Keratinocyte (primary cell): ENCODE results near the gene SSX2IP.

Experiments used
- EZH2 ChIP-seq: IDR thresholded peaks from one replicate; pipeline ENCODE4 v1.6.1; 2012; ENCODE audit warnings: inconsistent platforms, mild to moderate bottlenecking, low read length, moderate library complexity
- TF ChIP-seq, protein P1 (sequence below), 3 experiments: IDR thresholded peaks in 1 of 3; conservative IDR thresholded peaks in 1 of 3; optimal IDR thresholded peaks in 1 of 3; 2 replicates in 2 of 3; 3 replicates in 1 of 3; pipeline versions ENCODE3 to v1.5.1; 2011; ENCODE audit warnings: low read length in 3 of 3, mild to moderate bottlenecking in 3 of 3, moderate library complexity in 2 of 3, control low read depth in 1 of 3, inconsistent platforms in 1 of 3; ENCODE audit not compliant: insufficient read depth in 2 of 3; ENCODE audit errors: extremely low read depth in 1 of 3

DNA sequence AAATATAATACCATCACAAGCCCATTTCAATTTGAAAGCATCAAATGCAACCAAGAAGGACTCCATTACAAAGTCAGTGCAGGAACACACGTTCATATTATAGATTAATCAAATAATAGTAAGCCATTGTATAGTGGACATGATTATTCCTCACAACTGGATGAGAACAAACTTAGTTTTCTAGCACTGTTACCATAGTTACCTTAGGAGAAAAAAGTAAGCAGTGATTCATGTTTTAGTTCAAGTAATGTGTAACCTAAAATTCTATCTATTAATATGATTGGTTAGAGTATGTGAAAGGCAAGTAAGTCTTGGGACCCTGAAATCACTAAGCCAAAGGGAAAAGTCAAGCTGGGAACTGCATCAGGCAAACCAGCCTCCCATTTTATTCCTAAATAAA lies 15.2 kb downstream of the SSX2IP start:
- TF ChIP-seq, protein P1, sequence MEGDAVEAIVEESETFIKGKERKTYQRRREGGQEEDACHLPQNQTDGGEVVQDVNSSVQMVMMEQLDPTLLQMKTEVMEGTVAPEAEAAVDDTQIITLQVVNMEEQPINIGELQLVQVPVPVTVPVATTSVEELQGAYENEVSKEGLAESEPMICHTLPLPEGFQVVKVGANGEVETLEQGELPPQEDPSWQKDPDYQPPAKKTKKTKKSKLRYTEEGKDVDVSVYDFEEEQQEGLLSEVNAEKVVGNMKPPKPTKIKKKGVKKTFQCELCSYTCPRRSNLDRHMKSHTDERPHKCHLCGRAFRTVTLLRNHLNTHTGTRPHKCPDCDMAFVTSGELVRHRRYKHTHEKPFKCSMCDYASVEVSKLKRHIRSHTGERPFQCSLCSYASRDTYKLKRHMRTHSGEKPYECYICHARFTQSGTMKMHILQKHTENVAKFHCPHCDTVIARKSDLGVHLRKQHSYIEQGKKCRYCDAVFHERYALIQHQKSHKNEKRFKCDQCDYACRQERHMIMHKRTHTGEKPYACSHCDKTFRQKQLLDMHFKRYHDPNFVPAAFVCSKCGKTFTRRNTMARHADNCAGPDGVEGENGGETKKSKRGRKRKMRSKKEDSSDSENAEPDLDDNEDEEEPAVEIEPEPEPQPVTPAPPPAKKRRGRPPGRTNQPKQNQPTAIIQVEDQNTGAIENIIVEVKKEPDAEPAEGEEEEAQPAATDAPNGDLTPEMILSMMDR (optimal IDR thresholded peaks at IDR 0.05 in 1 of 3, IDR thresholded peaks at IDR 0.05 in 1 of 3, conservative IDR thresholded peaks at IDR 0.05 in 1 of 3; ENCODE audit: extremely low read depth in 1 of 3, insufficient read depth in 2 of 3, low read length in 3 of 3), result no peak
- no peak for TF ChIP-seq EZH2
